GM19452 (cell line): ENCODE measurements around the gene DHRS2.
"Not testable (repeated sequence)": the region's sequence is repeated elsewhere in the genome, so short reads cannot be mapped to it uniquely, and the experiment has no call there.

Experiments used
- ATAC-seq: cut with Tn5 transposase; IDR thresholded peaks from one replicate; pipeline ENCODE4 v1.9.1; 2021; ENCODE audit not compliant: unreplicated experiment

DHRS2 gene

GRCh38 chr14:23632461-23633159, 3.6 kb upstream of the DHRS2 start:
- no peak for ATAC-seq

- ATAC-seq: no peak
These were observed 2.9 kb upstream of the DHRS2 start for GRCh38 chr14:23633160-23633701.

DNA sequence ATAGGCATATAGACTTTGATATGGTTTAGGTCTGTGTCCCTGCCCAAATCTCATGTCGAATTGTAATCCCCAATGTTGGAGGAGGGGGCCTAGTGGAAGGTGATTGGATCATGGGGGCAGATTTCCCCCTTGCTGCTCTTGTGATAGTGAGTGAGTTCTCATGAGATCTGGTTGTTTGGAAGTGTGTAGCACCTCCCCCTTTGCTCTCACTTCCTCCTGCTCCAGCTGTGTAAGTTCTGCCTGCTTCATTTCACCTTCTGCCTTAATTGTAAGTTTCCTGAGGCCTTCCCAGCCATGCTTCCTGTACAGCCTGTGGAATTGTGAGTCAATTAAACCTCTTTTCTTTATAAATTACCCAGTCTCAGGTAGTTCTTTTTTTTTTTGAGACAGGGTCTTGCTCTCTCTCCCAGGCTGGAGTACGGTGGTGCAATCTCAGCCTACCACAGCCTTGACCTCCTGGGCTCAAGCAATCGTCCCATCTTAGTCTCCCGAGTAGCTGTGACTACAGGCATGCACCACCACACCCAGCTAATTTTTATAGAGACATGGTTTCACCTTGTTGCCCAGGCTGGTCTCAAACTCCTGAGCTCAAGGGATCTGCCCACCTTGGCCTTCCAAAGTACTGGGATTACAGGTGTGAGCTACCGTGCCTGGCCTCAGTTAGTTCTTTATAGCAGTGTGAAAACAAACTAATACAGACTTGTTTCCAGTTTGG, 1.3 kb upstream of the DHRS2 start:
- not testable (repeated sequence) for ATAC-seq

DNA sequence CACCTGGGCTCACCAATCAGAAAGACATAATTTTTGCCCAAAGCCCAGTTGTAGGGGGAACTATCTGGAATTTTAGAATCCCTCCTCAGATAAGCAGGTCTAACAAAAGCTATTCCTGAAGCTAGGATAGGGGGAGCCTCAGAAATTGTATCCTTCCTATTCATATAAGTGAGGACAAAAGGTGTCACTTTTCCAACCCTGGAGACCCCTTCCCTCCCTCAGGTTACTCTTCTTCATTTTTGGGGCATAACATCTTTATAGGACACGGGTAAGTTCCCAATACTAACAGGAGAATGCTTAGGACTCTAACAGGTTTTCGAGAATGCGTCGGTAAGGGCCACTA, 1.1 kb downstream of the DHRS2 start:
- ATAC-seq: not testable (repeated sequence)

- not testable (repeated sequence) for ATAC-seq
These were observed 1.7 kb downstream of the DHRS2 start for GRCh38 chr14:23637655-23638413.

DNA sequence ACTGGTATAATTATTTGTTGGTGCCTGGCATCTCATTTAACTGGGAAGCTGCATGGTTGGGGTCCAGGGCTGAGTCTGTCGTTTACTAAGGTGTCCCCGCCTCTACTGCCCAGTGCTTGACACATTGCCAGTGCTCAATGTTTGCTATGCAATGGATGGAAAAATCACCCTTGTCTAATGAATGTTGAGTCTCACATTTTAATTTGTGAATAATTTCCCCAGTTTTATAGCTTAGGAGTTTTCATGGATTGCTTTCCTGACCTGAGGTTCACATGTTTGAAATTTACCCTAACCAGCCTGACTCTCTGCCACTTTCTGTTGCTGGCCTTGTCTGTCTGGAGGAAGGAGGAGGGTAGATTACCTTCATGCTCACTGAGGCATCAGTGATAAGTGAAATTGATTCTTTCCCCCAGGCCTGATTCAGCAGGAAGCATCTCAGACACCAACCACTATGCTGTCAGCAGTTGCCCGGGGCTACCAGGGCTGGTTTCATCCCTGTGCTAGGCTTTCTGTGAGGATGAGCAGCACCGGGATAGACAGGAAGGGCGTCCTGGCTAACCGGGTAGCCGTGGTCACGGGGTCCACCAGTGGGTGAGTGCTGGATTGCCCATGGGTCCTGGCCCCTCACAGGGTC, 2.4 kb downstream of the DHRS2 start:
- no peak for ATAC-seq

- no peak for ATAC-seq
These were observed 3.1 kb downstream of the DHRS2 start for GRCh38 chr14:23639048-23639890.

DNA sequence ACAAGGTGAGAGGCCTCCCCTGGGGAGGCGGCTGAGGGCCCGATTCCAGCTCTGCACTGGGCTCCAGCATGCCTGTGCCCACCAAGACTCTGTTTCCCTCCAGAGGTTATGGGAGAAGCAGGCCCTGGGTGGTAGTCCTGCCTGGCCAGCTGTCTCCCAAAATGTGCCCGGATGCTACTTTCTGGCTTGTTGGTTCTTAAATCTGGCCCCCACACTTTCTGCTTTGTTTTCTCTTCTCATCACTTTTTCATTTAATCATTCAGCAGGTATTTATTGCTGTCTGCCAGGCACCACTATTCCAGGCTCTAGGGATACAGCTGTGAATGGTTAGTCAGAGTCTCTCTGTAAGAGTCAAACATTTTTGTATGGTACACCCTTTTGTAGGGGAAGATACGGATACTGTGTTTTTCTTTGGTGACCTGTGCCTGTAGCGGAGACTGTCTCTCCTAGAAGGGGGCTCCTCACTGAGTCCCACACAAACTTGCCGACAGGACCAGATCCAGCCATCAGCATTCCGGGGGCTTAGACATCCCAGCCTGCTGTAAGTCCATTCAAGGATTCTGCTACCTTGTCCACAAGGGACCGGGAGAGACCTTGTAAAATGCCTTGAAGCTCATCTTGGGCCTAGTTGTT, 3.8 kb downstream of the DHRS2 start:
- ATAC-seq: no peak

DNA sequence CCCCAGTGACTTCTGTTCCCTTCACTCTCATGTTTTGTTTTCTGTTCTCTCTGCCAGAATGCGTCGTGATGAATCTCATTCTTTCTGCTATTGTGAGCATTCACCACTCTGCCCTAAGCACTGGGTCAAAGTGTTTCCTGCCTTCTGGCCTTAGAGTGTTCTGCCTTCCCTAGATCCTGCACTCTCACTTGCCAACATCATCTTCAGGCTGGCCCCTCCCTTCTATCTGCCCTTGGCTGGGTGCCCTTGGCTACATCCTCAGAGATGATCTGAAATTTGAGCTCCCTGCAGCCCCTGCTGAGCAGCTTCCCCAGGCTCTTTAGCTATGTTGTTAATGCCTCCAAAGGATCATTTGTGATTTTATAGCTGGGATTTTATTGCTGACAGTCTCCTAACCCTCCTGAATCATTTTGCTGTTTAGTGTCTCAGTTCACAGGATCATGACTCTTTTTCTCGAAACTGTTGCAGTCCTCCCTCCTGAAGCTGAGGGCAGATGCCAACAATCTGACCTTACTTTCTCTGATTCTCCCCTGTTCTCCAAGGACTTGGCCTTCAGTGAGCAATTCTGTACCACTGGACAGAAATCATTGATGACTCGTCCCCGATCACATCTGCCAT, 4.5 kb downstream of the DHRS2 start:
- no peak for ATAC-seq

DNA sequence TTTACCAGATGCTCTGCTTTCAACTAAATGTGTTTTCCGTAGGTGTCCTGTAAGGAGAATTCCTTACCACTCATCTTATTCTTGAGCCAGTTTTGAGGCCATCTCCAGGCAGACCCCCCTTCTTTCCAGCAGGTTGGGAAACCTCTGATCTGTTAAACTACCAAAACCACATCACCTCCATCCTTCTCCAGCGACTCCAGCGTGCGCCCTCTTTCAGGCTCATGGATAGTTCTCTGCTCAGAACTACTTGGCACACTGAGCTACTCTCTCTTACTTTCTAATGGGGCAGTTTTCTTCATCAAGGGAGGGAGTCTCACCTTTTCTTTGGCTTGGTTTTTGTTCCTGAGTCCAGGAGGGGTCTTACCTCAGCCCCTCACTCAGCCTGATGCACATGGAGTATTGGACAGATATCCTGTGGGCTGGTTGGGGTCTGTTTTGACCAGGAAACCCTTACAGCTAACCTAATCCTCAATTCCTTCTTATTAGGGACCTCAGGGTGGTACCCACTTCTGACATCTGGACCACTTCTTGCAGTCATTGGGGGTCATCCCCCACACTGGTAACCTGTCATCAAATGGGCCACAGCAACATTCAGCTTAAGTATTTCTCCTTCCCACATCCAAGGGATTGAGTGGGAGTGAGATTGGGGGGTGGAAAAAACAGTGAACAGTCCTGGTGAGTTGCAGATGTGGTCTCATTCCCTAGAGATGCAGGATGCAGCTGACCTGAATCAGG, 5.2 kb downstream of the DHRS2 start:
- ATAC-seq: no peak

DNA sequence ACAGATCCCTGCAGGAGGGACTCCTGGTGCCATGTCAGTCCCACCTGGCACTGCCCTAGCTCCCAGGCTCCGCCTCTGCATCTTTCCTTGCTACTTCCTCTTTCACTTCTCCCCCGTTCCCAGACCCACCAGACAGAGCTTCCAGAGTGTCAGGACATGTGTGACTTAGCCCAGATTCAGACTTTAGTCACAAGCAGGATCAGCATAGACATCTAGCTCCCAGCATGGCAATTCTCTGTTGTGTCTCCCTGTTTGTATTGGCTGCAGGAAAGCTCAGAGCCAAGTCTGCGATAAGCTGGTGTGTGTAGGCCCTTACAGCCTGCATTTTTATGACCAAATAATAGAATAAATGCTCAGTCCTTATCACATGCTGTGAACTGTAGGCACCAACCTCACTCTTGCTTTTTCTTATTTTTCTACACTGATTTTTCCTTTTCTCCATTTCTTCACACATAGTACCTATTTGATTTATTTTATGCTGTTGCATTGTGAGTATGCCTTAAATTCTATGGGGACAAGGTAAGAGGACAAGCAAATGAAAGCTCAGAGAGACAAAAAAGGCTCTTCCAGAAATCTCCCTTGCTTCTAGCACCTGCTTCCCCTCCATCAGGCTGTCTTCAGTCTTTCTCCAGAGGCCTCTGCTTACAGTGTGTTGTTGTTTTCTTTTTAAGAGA, 5.9 kb downstream of the DHRS2 start:
- no peak for ATAC-seq

DNA sequence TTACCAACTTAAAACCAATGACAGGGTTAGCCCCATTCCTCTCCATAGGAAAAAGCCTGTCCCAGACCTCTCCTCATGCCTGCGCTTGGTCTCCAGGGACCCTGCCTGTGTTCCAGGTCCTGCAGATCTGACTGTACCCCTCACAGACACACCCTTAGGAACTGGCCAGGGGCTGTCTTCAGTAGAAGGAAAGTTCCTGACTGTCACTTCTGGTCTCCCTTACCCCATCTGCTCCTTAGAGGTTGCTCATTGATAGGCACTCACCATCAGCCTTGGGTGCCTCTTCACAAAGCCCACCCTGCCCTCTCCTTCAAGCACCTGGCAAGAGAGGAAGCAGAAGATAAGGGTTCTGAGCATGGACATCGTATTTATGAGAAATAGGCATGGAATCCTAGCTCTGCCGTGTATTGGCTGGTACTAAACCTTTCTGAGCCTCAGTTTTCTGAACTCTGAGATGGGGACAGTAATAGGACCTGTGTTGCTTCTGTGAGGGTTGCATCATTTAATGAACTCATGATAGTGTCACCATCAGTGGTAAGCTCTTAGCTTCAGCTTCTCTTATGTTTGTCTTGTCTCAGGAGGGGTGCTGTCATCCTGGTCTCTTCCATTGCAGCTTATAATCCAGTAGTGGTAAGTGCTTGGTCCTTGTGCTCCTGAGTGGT, 7.5 kb downstream of the DHRS2 start:
- no peak for ATAC-seq

DNA sequence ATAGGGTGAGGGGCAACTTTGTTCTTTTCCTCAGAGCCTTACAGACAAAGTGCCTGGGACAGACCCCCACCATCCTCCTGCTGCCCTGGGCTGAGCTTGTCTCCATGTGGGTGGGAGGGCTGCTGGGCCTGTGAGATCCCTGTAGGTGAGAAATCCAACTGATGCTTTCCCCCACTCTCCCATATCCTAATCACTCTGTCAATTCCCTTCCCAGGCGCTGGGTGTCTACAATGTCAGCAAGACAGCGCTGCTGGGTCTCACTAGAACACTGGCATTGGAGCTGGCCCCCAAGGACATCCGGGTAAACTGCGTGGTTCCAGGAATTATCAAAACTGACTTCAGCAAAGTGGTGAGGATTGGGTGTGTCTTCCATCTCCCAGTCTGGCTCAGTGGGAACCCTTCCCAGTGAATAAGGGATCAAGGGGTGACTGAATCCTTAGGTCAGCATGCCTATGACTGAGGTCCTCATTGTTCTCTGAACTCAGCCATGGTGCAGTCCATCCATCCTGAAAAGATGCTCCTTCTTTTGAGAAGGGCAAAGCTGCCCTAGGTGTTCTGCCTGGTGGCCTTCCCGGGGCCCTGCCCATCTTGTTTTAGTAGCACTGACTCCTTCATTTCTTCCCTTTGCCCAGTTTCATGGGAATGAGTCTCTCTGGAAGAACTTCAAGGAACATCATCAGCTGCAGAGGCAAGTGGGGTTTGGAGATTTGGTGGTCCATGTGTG, 8.2 kb downstream of the DHRS2 start:
- ATAC-seq: no peak

DNA sequence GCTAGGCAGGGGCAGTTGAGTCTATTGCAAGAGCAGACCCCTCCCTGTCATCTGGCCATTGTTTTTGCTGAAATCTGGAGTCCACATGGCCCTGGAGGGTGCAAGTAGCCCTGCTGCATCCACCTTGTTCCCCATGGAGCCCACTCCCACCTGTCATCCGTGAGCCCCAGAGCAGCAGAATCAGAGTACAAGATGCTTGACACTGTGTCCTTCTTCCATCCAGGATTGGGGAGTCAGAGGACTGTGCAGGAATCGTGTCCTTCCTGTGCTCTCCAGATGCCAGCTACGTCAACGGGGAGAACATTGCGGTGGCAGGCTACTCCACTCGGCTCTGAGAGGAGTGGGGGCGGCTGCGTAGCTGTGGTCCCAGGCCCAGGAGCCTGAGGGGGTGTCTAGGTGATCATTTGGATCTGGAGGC, 8.8 kb downstream of the DHRS2 start:
- ATAC-seq: no peak

GRCh38 chr14:23645504-23645811, 9.3 kb downstream of the DHRS2 start:
- no peak for ATAC-seq

DNA sequence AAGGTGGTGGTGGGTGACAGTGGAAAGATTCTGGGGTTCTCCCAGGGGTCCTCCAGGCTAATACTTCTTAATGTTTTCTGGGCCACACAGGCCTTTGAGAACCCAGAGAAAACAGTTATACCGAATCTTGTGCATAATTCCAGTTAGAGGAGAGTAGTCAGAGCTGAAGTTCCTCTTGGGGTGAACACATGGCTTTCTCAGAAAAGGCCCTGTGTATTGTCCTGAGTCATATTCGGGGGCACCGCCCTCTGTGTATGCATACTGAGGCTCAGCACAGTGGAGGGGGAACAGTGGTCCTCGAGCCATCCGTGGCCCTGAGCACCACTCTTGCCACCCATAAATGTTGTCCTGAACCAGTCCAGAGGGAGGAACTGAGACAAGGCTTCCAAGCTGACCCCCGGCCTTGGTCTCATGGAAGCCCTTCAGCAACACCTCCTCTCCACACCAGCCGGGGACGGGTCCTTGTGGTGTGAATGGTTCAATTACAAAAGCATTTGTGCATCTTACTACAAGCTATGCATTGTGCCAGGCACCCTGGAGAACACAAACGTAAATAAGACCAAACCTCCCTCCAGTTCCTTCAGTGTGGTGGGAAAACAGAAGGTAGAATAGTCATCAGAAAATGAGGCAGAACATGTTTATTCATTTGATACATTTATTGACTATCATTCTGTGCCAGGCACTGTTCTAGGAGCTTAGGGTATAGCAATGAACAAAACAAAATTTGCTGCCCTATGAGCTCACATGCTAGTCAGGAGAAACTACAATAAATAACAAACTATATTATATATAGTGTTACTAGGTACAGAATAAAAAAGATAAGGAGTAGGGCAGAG, 9.9 kb downstream of the DHRS2 start:
- no peak for ATAC-seq
